ENCODE data around the gene CMTR1.

DNA sequence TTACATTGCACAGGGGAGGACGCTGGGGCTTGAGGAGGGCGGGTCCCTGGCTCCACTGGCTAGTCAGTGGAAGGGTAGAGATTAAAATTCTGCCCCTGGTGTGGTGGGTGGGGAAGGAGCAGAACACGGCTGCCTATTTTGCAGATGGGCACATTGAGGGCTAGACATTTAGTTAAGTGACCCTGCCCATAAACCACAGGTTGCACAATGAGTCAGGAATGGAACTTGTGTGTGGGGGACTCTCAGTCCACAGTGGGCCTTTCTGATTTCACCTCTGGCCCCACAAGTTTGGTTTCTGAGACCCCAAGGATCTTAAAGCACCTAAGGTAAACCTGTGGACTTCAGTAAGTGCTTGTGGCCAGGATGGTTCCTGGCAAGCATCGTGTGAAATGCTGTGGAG, 88.7 kb downstream of the CMTR1 start:
- TF ChIP-seq POLR2A (IDR thresholded peaks at IDR 0.05) (no peak), CTCF (IDR thresholded peaks at IDR 0.05) (no peak)
